Fibroblast of skin of scalp (primary cell): ENCODE data around the gene NADK.
"Not testable (repeated sequence)": the region's sequence is repeated elsewhere in the genome, so short reads cannot be mapped to it uniquely, and the experiment has no call there.

Experiments
- DNase-seq: peaks from one replicate; pipeline ENCODE4 v3.0.0-alpha.2; 2013

NADK gene

DNA sequence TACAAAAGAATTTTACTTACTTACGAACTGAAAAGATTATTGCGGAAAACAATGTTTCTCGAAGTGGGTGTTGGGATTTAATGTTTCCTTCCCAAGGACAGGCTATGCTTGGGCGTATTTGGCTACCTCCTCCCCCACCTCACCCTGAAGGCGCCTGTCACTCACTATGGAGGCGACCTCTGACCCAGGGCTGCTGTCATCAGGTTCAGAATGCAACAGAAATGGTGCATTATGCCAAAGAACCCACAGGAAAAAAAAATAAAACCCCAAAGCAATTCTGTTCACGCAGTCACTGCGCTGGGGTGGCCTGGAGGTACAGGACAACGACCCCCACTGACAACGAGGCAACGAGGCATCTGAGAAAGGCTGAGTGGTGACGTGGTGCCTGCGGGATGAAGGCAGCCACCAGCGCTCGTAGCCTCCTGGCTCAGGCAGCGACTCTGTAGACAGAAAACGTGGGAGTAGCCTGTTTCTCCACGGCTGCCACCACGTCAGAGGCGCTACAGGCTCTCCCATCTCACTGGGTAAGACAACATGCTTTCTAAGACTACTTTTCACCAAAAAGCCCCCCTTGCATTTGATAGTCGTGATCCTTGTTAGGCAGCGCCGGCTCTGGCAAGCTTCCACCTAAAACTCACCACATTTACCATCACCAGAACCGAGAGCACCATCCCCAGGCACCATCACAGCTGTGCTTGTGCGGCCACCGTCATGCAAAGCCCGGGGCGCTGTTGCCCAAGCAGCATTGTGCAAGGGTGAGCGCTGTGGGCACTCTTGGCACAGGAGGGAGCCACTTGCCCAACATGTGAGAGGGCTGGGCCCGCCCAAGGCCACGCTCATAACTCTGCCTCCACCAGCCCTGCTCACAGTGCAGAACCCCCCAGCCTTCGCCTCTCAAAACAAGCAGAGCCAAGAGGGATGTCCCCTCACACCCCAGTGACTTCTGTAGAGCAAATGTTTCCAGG is 14.3 kb downstream of the NADK start:
- no peak for DNase-seq

DNA sequence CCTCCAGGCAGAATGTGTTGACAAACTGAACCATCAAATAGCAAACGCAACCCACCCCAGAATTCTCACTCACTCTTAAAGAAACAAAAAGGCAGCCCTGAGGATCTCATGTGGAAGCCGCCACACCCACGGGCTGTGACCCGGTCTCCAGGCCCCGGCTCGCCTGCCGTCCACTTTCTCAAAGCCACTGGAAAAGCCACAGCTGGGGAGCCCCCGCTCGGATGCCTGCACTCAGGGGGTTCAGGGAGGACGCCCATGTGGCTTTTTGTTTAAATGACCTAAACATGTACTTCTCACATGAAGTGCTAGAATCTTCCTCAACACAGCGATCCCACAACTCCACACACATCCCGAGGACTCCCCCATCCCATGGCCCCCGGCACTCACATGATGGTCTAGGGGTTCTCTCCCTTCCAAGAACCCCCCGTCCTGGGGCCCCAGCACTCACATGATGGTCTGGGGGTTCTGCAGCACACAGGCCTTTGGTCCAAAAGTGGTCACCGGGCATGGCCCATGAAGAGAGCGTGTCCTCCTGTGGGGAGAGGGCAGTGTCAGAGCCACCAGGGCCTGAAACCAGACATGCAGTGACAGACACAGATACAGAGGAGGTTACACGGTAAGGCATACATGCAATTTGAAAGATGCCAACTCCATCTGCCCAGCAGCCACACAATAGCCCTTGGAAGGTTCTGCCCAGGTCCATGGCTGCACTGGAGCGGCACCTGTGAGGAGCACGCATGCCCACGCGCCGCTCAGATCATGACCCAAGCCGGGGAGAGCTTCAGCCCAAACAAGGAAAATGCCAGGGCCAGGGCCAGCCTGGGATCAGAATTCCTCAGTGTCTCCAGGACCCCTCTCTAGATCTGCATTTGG is 16.5 kb downstream of the NADK start:
- DNase-seq = no peak

- DNase-seq = no peak
Observed at GRCh38 chr1:1760715-1761114, 17.6 kb downstream of the NADK start.

GRCh38 chr1:1760345-1760650 is 18.0 kb downstream of the NADK start:
- no peak for DNase-seq

- DNase-seq = no peak
Observed at GRCh38 chr1:1759456-1760344, 18.6 kb downstream of the NADK start.

DNA sequence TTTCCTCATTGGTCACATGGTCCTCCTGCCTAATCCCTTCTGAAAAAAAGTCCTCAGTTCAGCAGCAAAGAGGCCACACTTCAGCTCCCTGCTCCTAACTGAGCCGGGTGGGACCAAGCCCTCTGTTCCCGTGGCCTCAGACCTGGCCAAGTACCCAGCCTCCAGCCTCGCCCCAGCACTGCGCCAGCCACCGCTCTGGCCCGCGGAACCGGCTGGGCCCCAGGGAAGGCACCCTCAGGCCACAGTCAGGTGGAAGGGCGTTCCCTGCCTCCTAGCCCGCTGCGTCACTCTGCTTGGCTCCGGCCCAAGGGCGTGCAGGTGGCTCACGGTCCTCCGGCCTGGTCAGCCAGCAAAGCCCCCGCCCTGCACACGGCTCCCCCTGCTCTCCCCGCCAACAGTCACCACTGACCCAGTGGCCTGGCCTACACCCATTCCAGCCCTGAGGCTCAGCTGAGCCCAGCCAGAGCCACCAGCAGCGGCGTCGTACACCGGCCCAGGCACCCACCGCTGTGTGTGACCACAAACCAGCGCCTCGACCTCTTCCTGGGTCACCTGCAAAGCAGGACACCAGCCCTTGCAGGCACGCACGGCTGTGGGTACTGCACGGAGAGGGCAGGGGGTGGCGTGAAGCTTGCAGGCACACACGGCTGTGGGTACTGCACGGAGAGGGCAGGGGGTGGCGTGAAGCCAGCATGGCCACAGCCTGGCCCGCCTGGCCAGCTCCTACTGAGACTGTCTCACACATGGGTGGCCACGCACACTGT is 19.4 kb downstream of the NADK start:
- no peak for DNase-seq

DNA sequence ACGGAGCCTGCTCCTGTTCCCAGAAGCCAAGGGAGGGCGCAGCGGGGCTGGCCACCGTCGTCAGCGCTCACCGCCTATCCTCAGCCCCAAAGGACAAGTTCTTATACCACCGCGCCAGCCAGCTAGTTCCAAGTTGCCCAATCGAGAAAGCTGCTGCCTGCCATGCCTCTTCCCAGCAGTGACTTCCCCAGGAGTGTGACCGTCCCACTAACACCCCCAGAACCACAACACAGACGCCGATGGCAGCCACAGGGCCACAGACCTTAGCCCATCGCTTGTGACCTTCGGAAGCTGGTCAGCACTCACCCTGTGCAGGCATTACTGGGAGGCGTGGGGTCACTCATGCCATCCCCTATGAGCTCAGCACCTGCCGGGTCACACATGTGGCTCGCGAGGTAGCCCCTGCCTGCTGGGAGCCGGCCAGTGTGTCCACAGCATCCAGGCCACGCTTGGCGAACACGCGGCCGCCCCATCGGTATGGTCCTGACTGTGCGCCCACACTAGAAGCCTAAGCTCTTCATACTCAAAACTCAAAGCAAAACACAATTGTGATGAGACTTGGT is 20.1 kb downstream of the NADK start:
- DNase-seq = no peak

- DNase-seq = no peak
Observed at GRCh38 chr1:1757422-1758058, 20.7 kb downstream of the NADK start.

DNA sequence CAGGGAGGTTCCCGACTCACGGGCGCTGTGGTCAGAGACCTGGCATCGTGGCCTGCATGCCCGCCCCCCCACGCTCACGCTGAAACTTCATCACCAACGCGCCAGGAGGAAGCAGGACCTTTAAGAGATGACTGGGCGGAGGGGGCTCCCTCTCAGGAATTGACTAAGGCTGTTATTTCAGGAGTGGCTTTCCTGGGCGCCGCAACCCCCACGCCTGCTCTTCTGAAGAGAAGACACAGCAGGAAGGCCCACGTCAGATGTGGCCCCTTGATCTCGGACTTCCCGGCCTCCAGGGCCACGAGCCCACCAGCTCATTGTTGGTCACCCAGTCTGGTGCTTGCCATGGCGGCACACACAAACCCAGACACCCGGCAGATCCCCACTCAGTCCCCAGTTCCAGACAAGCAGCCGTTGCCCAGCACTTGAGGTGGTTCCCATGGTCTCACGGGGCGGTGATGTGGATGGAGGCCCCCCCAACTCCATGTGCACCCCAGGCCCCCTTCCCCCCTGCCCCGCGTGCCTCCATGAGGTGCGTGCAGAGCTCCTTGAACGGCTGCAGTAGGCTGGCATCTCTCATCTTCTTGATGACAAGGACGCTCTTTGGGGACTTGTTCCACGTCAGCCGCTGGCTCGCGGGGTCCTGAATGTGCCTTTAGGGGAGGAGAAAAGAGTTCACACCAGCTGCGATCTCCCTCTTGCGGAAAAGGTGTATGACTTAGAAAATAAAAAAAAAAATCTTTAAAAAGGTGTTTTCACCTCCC is 21.4 kb downstream of the NADK start:
- no peak for DNase-seq

DNA sequence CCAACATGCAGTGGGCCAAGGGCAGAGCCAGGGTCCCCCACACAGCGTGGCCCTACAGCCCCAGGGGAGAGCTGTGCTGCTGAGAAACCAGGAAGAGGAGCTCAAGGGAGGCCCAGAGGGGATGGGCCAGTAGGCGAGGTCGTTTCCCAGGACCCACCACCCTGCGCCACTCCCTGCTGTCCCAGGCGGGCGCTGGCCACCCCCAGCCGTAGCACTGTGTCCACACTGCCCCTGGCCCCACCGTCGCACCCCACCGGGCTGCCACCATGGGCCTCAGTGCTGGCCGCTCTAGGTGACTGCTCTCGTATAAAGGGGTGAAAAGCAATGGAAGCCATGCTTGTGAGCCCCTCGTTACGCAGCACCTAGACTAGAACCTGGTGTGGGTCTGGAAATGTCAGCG is 22.4 kb downstream of the NADK start:
- DNase-seq = no peak

GRCh38 chr1:1755426-1755825 is 22.8 kb downstream of the NADK start:
- no peak for DNase-seq

GRCh38 chr1:1754051-1754815 is 24.0 kb downstream of the NADK start:
- DNase-seq = no peak

DNA sequence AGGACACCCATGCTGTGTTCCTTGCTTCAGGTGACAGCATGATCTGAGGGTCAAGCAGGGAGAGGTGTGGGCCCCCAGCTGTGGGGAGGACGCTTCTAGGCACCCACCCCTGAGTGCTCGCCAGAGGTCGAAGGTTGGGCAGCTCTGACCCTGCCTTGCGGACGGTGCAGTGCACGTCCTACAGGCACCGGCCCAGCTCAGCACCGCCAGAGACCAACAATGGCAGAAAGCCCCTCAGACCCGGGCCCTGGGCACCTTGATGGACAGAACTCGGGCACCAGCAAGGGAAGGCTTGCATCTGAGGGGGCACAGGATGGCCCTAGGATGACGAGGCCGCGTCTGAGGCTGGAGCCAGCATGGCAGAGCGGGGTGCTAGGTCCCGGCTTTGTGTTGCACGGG is 24.7 kb downstream of the NADK start:
- DNase-seq = no peak

- DNase-seq = no peak
Observed at GRCh38 chr1:1752636-1753606, 25.3 kb downstream of the NADK start.

DNA sequence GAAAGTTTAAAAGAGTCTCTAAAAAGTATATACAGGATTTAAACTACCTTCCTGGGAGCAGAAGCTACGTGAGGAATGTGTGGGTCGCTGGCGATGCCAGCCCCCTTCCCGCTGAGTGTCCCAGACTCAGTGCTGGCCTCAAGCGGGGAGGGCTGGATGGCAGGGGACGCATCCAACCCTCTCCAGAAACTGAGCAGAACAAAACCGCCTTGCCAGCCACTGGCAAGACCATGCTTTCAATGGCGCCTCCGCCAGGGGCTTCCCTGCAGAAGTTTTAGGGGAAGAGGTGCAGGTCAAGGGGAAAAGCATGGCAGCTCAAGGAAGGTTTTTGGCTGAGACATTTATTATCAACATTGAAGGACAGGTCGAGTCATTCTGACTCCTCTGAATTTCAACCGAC is 26.1 kb downstream of the NADK start:
- no peak for DNase-seq

- DNase-seq = not testable (repeated sequence)
Observed at GRCh38 chr1:1749941-1750340, 28.3 kb downstream of the NADK start.

DNA sequence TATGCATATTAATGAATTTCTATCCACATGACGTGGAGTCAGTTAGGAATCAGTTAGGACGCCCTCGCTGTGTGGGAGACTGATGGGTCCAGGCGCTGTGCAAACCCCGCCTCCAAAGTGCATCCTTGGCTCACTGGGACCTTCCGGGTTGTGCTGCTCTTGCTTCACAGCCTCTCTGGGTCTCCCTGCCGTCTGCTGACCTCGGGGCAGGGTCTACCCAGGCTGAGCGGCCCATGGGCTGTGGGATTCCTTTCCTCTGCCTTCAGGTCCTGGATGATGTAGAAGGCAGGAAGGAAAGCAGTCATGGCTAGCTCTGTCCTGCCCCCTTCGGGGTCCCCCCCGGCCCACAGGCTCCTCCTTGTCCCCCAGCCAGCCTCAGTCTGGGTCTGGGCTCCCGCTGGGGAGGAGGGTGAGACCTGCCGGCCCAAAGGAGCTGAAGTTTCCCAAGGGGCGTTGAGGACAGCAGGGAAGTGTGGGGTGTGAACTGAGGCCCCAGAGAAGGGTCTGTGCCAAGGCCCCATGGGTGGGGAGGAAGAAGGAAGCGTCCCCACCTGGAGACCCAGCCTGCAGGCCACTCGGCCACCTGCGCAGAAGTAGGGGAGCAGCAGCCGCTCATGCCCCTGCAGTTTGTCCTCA is 29.5 kb downstream of the NADK start:
- DNase-seq = no peak

DNA sequence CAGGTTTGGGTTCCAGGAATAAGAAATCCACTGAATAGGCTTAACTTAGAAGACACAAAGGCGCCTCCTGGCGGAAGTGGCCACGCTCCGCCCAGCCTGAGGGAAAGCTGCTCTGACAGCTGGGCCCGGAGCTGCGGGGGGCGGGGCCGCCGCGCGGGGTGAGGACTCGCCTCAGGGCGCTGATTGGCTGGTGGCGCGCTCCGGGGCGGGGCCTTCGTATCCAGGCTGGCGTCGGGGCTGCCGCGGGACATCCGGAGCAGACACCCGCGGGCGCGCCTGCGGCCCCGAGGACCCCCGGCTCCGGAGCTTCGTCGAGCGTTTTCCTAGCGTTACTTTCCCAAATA is 31.7 kb downstream of the NADK start:
- not testable (repeated sequence) for DNase-seq
